Measurements from ENCODE around the gene ANKRD33B. TPM values are rescaled to one million over a fixed set of nuclear protein-coding genes. Genes with fewer than 3 reads are reported as not detected.

The ANKRD33B gene
- total and polyA plus RNA-seq, 2 experiments from 2014 or later, result 1.5 to 2.0 TPM

DNA sequence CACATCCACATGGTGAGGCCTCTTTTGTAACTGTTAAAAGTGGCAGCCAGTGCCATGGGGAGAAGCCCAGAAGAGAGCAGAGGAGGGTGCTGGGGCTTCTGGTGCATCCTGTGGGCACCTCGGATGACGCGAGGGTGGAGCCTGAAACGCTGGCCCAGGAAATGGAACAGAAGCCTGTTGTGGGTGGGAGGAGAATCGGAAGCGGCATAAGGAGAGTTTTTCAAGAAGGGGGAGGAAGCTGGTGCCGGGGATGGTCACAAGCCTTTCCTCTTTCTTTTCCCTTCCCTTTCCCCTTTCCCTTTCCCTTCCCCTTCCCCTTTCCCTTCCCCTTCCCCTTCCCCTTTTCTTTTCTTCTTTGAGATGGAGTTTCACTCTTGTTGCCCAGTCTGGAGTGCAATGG lies 12.9 kb downstream of the ANKRD33B start:
- no peaks in the 10 kb centered on the region for H3K27me3 ChIP-seq
- H3K4me2 ChIP-seq, result no peak overlapping the region
- DNase-seq (ENCODE audit: low spot score), result no peak
- TF ChIP-seq EZH2 (IDR thresholded peaks at IDR 0.05; ENCODE audit: borderline replicate concordance) (no peak), EZH2phosphoT487 (IDR thresholded peaks at IDR 0.05; ENCODE audit: low read depth, severe bottlenecking, unreplicated experiment) (no peak)
- TF ChIP-seq, protein P1, sequence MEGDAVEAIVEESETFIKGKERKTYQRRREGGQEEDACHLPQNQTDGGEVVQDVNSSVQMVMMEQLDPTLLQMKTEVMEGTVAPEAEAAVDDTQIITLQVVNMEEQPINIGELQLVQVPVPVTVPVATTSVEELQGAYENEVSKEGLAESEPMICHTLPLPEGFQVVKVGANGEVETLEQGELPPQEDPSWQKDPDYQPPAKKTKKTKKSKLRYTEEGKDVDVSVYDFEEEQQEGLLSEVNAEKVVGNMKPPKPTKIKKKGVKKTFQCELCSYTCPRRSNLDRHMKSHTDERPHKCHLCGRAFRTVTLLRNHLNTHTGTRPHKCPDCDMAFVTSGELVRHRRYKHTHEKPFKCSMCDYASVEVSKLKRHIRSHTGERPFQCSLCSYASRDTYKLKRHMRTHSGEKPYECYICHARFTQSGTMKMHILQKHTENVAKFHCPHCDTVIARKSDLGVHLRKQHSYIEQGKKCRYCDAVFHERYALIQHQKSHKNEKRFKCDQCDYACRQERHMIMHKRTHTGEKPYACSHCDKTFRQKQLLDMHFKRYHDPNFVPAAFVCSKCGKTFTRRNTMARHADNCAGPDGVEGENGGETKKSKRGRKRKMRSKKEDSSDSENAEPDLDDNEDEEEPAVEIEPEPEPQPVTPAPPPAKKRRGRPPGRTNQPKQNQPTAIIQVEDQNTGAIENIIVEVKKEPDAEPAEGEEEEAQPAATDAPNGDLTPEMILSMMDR (IDR thresholded peaks at IDR 0.05; ENCODE audit: poor library complexity), result no peak
- WGBS (ENCODE audit: low lambda C conversion rate, missing lambda C conversion rate), result 91% methylated on average over 7 of the region's 7 CpGs
- no peaks in the 10 kb centered on the region for H3K4me1 ChIP-seq (ENCODE audit: insufficient read depth)
- no peaks in the 10 kb centered on the region for H3K36me3 ChIP-seq (replicated peaks; ENCODE audit: insufficient read depth, low read depth)
- H3K27ac ChIP-seq, result no peak overlapping the region
- no peaks in the 10 kb centered on the region for H4K20me1 ChIP-seq (ENCODE audit: insufficient read depth, poor library complexity, severe bottlenecking)
- H3K4me3 ChIP-seq, result no peak overlapping the region
- no peak overlapping the region for H2AFZ ChIP-seq
- no peaks in the 10 kb centered on the region for H3K9me3 ChIP-seq (ENCODE audit: low read depth)
- no peaks in the 10 kb centered on the region for H3K9me2 ChIP-seq (replicated peaks; ENCODE audit: insufficient read depth)
- H3K79me2 ChIP-seq, result no peaks in the 10 kb centered on the region

DNA sequence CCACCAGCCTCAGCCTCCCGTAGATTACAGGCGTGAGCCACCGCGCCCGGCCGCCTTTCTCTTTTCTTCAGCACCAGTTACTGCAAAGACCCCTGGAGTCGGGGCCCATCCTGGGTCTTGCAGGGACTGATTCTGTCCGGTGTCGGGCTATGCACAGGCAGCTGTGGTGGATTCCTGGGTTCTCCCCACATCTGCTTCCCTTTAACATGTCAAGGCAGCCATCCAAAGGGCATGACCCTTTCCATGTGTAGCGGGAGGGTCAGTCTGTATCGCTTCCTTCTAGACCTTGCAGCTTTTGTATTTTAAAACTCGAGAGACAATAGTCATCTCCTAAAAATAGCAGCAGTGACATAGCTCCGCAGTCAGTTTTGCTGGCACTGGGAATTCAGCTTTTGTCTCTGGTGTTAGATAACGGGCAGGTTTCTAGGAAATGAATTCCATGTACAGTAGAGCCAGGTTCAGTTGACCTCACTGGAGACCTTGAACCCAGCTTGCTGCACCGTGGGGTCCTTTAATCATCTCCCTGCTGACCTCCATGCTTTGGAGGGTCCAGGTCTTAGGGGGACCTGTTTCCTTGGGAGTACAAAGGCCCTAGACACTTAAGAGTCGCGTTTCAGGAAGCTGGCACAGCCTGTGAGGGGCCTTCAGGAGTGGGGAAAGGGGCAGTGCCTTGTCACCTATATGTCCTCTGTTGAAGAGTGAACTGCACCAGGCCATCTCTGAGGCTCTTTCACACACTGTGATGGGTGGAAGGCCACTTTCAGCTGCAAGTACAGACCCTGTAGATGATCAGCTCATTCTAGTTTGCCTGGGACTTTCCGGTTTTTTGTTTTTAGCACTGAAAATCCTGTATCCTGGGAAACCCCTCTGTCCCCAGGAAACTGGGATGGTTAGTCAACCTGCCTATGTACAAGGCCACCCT lies 13.8 kb downstream of the ANKRD33B start:
- no peaks in the 10 kb centered on the region for H4K20me1 ChIP-seq (ENCODE audit: insufficient read depth, poor library complexity, severe bottlenecking)
- TF ChIP-seq, protein P1 (IDR thresholded peaks at IDR 0.05; ENCODE audit: poor library complexity), result no peak
- TF ChIP-seq EZH2 (IDR thresholded peaks at IDR 0.05; ENCODE audit: borderline replicate concordance), result no peak
- TF ChIP-seq EZH2phosphoT487 (IDR thresholded peaks at IDR 0.05; ENCODE audit: low read depth, severe bottlenecking, unreplicated experiment), result no peak
- WGBS (ENCODE audit: low lambda C conversion rate, missing lambda C conversion rate), result 81% methylated on average over 18 of the region's 18 CpGs
- H3K9me3 ChIP-seq (ENCODE audit: low read depth), result no peaks in the 10 kb centered on the region
- no peak overlapping the region for H3K27ac ChIP-seq
- no peaks in the 10 kb centered on the region for H3K36me3 ChIP-seq (replicated peaks; ENCODE audit: insufficient read depth, low read depth)
- no peak overlapping the region for H3K4me2 ChIP-seq
- H3K4me1 ChIP-seq (ENCODE audit: insufficient read depth), result no peaks in the 10 kb centered on the region
- no peak for DNase-seq (ENCODE audit: low spot score)
- H3K27me3 ChIP-seq, result no peaks in the 10 kb centered on the region
- H3K4me3 ChIP-seq, result no peak overlapping the region
- no peaks in the 10 kb centered on the region for H3K79me2 ChIP-seq
- H3K9me2 ChIP-seq (replicated peaks; ENCODE audit: insufficient read depth), result no peaks in the 10 kb centered on the region
- no peak overlapping the region for H2AFZ ChIP-seq

DNA sequence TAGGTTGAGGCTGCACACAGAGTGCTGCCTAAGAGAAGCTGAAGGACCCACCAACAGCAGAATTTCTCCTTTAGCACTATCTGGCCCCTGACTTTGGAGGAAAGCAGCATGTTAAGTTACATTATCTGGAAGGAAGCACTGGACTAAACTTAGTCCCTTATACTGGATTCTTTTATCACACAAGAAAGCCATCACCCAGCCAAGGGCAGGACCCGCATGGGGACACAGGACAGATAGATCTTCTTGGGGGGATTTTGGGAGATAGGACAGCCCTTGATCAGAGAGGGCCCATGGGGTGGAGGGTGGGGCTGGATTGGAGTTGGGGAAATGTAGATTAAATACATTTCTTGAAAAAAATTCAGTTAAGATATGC lies 14.4 kb downstream of the ANKRD33B start:
- no peak for DNase-seq (ENCODE audit: low spot score)
- no peaks in the 10 kb centered on the region for H3K4me1 ChIP-seq (ENCODE audit: insufficient read depth)

More for the DNA sequence above, 14.4 kb downstream of the ANKRD33B start:
- H3K27ac ChIP-seq, result no peak overlapping the region
- no peaks in the 10 kb centered on the region for H3K79me2 ChIP-seq
- H3K4me3 ChIP-seq, result no peak overlapping the region
- TF ChIP-seq EZH2phosphoT487 (IDR thresholded peaks at IDR 0.05; ENCODE audit: low read depth, severe bottlenecking, unreplicated experiment) (no peak), EZH2 (IDR thresholded peaks at IDR 0.05; ENCODE audit: borderline replicate concordance) (no peak)
- TF ChIP-seq, protein P1 (IDR thresholded peaks at IDR 0.05; ENCODE audit: poor library complexity), result no peak
- no peaks in the 10 kb centered on the region for H3K9me2 ChIP-seq (replicated peaks; ENCODE audit: insufficient read depth)
- no peaks in the 10 kb centered on the region for H4K20me1 ChIP-seq (ENCODE audit: insufficient read depth, poor library complexity, severe bottlenecking)
- no peaks in the 10 kb centered on the region for H3K27me3 ChIP-seq
- H3K9me3 ChIP-seq (ENCODE audit: low read depth), result no peaks in the 10 kb centered on the region
- 86% methylated on average over 1 of the region's 1 CpG for WGBS (ENCODE audit: low lambda C conversion rate, missing lambda C conversion rate)
- no peak overlapping the region for H2AFZ ChIP-seq
- H3K36me3 ChIP-seq (replicated peaks; ENCODE audit: insufficient read depth, low read depth), result no peaks in the 10 kb centered on the region
- no peak overlapping the region for H3K4me2 ChIP-seq
